H9 (cell line): ENCODE results near the gene HSF2. TPM values are rescaled to one million over a fixed set of nuclear protein-coding genes. Genes with fewer than 3 reads are reported as not detected.

Experiments used
- DNase-seq: peaks from one replicate; pipeline ENCODE4 v3.0.0-alpha.2; 2017
- H2AFZ ChIP-seq: one replicate; pipeline ENCODE4 v1.6.1; 2013; ENCODE audit warnings: mild to moderate bottlenecking, low read length, control low read depth, moderate library complexity
- H2AK5ac ChIP-seq: 2 replicates; pipeline ENCODE4 v1.6.1; 2013; ENCODE audit warnings: low read length, control low read depth, mixed read lengths; ENCODE audit not compliant: insufficient read length
- H2BK120ac ChIP-seq: one replicate; pipeline ENCODE4 v1.6.1; 2013; ENCODE audit warnings: low read depth, mild to moderate bottlenecking, low read length, control low read depth, inconsistent platforms; ENCODE audit not compliant: poor library complexity, severe bottlenecking
- H2BK12ac ChIP-seq: 2 replicates; pipeline ENCODE4 v1.6.1; 2013; ENCODE audit warnings: low read length, control low read depth, mixed read lengths, low read depth; ENCODE audit not compliant: insufficient read length
- H2BK15ac ChIP-seq: 2 replicates; pipeline ENCODE4 v1.6.1; 2013; ENCODE audit warnings: low read depth, low read length, control low read depth
- H2BK20ac ChIP-seq: one replicate; pipeline ENCODE4 v1.6.1; 2013; ENCODE audit warnings: low read depth, mild to moderate bottlenecking, low read length, control low read depth, inconsistent platforms; ENCODE audit not compliant: poor library complexity, severe bottlenecking
- H2BK5ac ChIP-seq: 2 replicates; pipeline ENCODE4 v1.6.1; 2013; ENCODE audit warnings: low read length, control low read depth, mixed read lengths; ENCODE audit not compliant: insufficient read length
- H3K14ac ChIP-seq: 2 replicates; pipeline ENCODE4 v1.6.1; 2013; ENCODE audit warnings: low read length, control low read depth; ENCODE audit not compliant: insufficient read depth
- H3K18ac ChIP-seq: 2 replicates; pipeline ENCODE4 v1.6.1; 2013; ENCODE audit warnings: low read depth, mild to moderate bottlenecking, mixed read lengths, low read length, control low read depth; ENCODE audit not compliant: insufficient read length
- H3K23ac ChIP-seq: 2 replicates; pipeline ENCODE4 v1.6.1; 2013; ENCODE audit warnings: low read length, control low read depth, mixed read lengths, low read depth; ENCODE audit not compliant: insufficient read length
- H3K23me2 ChIP-seq: 2 replicates; pipeline ENCODE4 v1.6.1; 2013; ENCODE audit warnings: low read depth, mild to moderate bottlenecking, mixed read lengths, low read length, control low read depth; ENCODE audit not compliant: insufficient read length, poor library complexity, severe bottlenecking
- H3K27ac ChIP-seq: 2 replicates; pipeline ENCODE4 v1.5.1; 2013; ENCODE audit warnings: low read length, control low read depth, mixed read lengths, low read depth; ENCODE audit not compliant: insufficient read length
- H3K27me3 ChIP-seq: 2 replicates; pipeline ENCODE4 v1.6.1; 2013; ENCODE audit warnings: low read length, control low read depth, inconsistent platforms; ENCODE audit not compliant: insufficient read depth
- H3K4ac ChIP-seq: 2 replicates; pipeline ENCODE4 v1.6.1; 2013; ENCODE audit warnings: low read depth, mild to moderate bottlenecking, control low read depth, inconsistent platforms, low read length, moderate library complexity
- H3K4me1 ChIP-seq: 2 replicates; pipeline ENCODE4 v1.6.1; 2013; ENCODE audit warnings: low read length, control low read depth, inconsistent platforms; ENCODE audit not compliant: insufficient read depth
- H3K4me2 ChIP-seq: 2 replicates; pipeline ENCODE4 v1.6.1; 2013; ENCODE audit warnings: low read length, control low read depth, mixed read lengths; ENCODE audit not compliant: insufficient read length, insufficient read depth
- H3K56ac ChIP-seq: 2 replicates; pipeline ENCODE4 v1.6.1; 2013; ENCODE audit warnings: low read depth, mild to moderate bottlenecking, mixed read lengths, low read length, control low read depth; ENCODE audit not compliant: insufficient read length
- H3K79me1 ChIP-seq: 2 replicates; pipeline ENCODE4 v1.6.1; 2013; ENCODE audit warnings: low read depth, mild to moderate bottlenecking, moderate library complexity, low read length, control low read depth, inconsistent platforms; ENCODE audit not compliant: insufficient read depth, poor library complexity, severe bottlenecking
- H3K79me2 ChIP-seq: 2 replicates; pipeline ENCODE4 v1.6.1; 2013; ENCODE audit warnings: low read length, control low read depth, inconsistent platforms; ENCODE audit not compliant: insufficient read depth
- H3K9ac ChIP-seq: 2 replicates; pipeline ENCODE4 v1.6.1; 2013; ENCODE audit warnings: low read length, control low read depth, mixed read lengths; ENCODE audit not compliant: insufficient read length; ENCODE audit errors: extremely low read depth
- H3K9me3 ChIP-seq: one replicate; pipeline ENCODE4 v1.6.1; 2013; ENCODE audit warnings: low read depth, low read length, inconsistent platforms; ENCODE audit not compliant: control insufficient read depth
- H3T11ph ChIP-seq: one replicate; pipeline ENCODE4 v1.6.1; 2013; ENCODE audit warnings: mild to moderate bottlenecking, low read length, control low read depth, inconsistent platforms
- H4K20me1 ChIP-seq: one replicate; pipeline ENCODE4 v1.6.1; 2013; ENCODE audit not compliant: control insufficient read depth, insufficient read length, insufficient read depth
- H4K5ac ChIP-seq: 2 replicates; pipeline ENCODE4 v1.6.1; 2013; ENCODE audit warnings: low read depth, mild to moderate bottlenecking, mixed read lengths, low read length, control low read depth; ENCODE audit not compliant: insufficient read length
- H4K8ac ChIP-seq: replicated peaks from 2 replicates; pipeline ENCODE4 v1.6.1; 2013; ENCODE audit warnings: low read length, control low read depth, mixed read lengths, low read depth; ENCODE audit not compliant: insufficient read length
- H4K91ac ChIP-seq: 2 replicates; pipeline ENCODE4 v1.6.1; 2013; ENCODE audit warnings: low read depth, mild to moderate bottlenecking, moderate library complexity, mixed read lengths, low read length, control low read depth; ENCODE audit not compliant: insufficient read length
- H3K27ac Mint-ChIP-seq, 3 experiments: 2 replicates in 2 of 3; 3 replicates in 1 of 3; pipeline ENCODE4 v1.8.0; 2020 to 2021; ENCODE audit warnings: mixed read lengths in 3 of 3, mild to moderate bottlenecking in 1 of 3, moderate library complexity in 1 of 3
- H3K27me3 Mint-ChIP-seq: 2 replicates; pipeline ENCODE4 v1.8.0; 2021; ENCODE audit warnings: low read depth, mild to moderate bottlenecking, moderate library complexity, mixed read lengths
- H3K36me3 Mint-ChIP-seq, 3 experiments: 2 replicates in 2 of 3; 3 replicates in 1 of 3; pipeline ENCODE4 v1.8.0; 2020 to 2021; ENCODE audit warnings: low read depth in 3 of 3, mixed read lengths in 3 of 3; ENCODE audit not compliant: insufficient read depth in 1 of 3
- H3K4me1 Mint-ChIP-seq, 2 experiments: 2 replicates each; pipeline ENCODE4 v1.8.0; 2020; ENCODE audit warnings: mixed read lengths in 2 of 2
- H3K4me3 Mint-ChIP-seq, 2 experiments: 2 replicates in 1 of 2; 3 replicates in 1 of 2; pipeline ENCODE4 v1.8.0; 2020 to 2021; ENCODE audit warnings: mild to moderate bottlenecking in 2 of 2, mixed read lengths in 2 of 2, moderate library complexity in 1 of 2
- H3K9me3 Mint-ChIP-seq, 2 experiments: 2 replicates in 1 of 2; 3 replicates in 1 of 2; pipeline ENCODE4 v1.8.0; 2020; ENCODE audit warnings: mild to moderate bottlenecking in 2 of 2, mixed read lengths in 2 of 2, moderate library complexity in 1 of 2
- WGBS: extraction: QIAGEN DNeasy Blood & Tissue Kit; methylation state at CpG from one replicate; pipeline ENCODE4 v1.1.7; 2013; ENCODE audit warnings: missing lambda C conversion rate, low lambda C conversion rate, mixed read lengths; ENCODE audit not compliant: insufficient read length; ENCODE audit errors: extremely low coverage; 5-methylcytosine and 5-hydroxymethylcytosine counted together
- total RNA-seq: library from RNA; stranded (reverse); gene quantifications from 2 replicates; pipeline ENCODE4 v1.2.1, GENCODE V29; 2021
- TF ChIP-seq, protein P1 (sequence below): fragments of 200-600 bp; sonication (generic); conservative IDR thresholded peaks from 3 replicates; pipeline ENCODE4 v1.8.0; 2021; ENCODE audit warnings: antibody characterized with exemption, mild to moderate bottlenecking

Gene HSF2
- total RNA-seq, 1 experiment from 2014 or later = 14.6 TPM

DNA sequence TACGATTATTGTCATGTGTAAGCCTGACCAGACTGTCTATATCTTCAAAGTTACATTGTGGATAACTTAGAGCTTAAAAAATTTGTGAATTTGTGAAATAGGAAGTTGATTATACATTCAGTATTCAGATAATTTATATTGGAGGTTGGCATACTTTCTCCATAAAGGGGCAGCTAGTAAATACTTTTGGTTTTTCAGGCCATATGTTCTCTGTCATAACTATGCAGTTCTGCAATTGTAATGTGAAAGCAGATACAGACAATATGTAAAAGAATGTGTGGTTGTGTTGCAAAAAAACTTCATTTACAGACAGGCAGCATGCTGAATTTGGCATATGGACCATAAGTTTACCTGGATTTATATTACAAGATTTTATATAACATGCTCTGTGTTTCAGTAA is 29.3 kb downstream of the HSF2 start:
- H3K56ac ChIP-seq = no peak overlapping the region
- no peak overlapping the region for H2BK5ac ChIP-seq
- no peak overlapping the region for H3K9ac ChIP-seq
- Mint-ChIP-seq H3K9me3 (no peaks in the 10 kb centered on the region), H3K4me1 (no peaks in the 10 kb centered on the region), H3K27ac (no peak overlapping the region), H3K4me3 (no peak overlapping the region), H3K27me3 (no peaks in the 10 kb centered on the region), H3K36me3 (peaks cover 12 to 64% (median 50%) of the 10 kb centered on the region in 3 experiments; a peak in 6 of 7 replicates)
- H3K18ac ChIP-seq = no peak overlapping the region
- H3K27ac ChIP-seq = no peak overlapping the region
- H2BK15ac ChIP-seq = no peak overlapping the region
- H3K23ac ChIP-seq = no peak overlapping the region
- H4K8ac ChIP-seq = no peak overlapping the region
- no peaks in the 10 kb centered on the region for H3K27me3 ChIP-seq
- no peak overlapping the region for H3K4me2 ChIP-seq
- H4K91ac ChIP-seq = no peak overlapping the region
- no peaks in the 10 kb centered on the region for H3K23me2 ChIP-seq
- H3K4me1 ChIP-seq = no peaks in the 10 kb centered on the region
- no peak overlapping the region for H2AK5ac ChIP-seq
- H3K4ac ChIP-seq = no peak overlapping the region
- TF ChIP-seq, protein P1, sequence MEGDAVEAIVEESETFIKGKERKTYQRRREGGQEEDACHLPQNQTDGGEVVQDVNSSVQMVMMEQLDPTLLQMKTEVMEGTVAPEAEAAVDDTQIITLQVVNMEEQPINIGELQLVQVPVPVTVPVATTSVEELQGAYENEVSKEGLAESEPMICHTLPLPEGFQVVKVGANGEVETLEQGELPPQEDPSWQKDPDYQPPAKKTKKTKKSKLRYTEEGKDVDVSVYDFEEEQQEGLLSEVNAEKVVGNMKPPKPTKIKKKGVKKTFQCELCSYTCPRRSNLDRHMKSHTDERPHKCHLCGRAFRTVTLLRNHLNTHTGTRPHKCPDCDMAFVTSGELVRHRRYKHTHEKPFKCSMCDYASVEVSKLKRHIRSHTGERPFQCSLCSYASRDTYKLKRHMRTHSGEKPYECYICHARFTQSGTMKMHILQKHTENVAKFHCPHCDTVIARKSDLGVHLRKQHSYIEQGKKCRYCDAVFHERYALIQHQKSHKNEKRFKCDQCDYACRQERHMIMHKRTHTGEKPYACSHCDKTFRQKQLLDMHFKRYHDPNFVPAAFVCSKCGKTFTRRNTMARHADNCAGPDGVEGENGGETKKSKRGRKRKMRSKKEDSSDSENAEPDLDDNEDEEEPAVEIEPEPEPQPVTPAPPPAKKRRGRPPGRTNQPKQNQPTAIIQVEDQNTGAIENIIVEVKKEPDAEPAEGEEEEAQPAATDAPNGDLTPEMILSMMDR = no peak
- no peak overlapping the region for H4K5ac ChIP-seq
- no peak overlapping the region for H2BK20ac ChIP-seq
- H2AFZ ChIP-seq = no peak overlapping the region
- H2BK120ac ChIP-seq = no peak overlapping the region
- H3K14ac ChIP-seq = no peak overlapping the region
- no peak overlapping the region for H2BK12ac ChIP-seq
- WGBS = no CpG with 5 or more reads among the region's 1 CpG
- H3K79me2 ChIP-seq = no peaks in the 10 kb centered on the region
- H3K79me1 ChIP-seq = no peaks in the 10 kb centered on the region
- DNase-seq = no peak
- H3T11ph ChIP-seq = no peak overlapping the region
- H4K20me1 ChIP-seq = no peaks in the 10 kb centered on the region
- H3K9me3 ChIP-seq = no peaks in the 10 kb centered on the region
